Endometrium (tissue), 2 donors: ENCODE data around the gene SIGLEC11.
"Not testable (repeated sequence)": the region's sequence is repeated elsewhere in the genome, so short reads cannot be mapped to it uniquely, and the experiment has no call there.

Experiments
- FAIRE-seq: peaks from 2 replicates; lab custom pipeline; 2012; peaks lifted over from hg19 to GRCh38; lab: Jason Lieb, UNC
- donor health status: control.
- donor health status: control.

Gene SIGLEC11

DNA sequence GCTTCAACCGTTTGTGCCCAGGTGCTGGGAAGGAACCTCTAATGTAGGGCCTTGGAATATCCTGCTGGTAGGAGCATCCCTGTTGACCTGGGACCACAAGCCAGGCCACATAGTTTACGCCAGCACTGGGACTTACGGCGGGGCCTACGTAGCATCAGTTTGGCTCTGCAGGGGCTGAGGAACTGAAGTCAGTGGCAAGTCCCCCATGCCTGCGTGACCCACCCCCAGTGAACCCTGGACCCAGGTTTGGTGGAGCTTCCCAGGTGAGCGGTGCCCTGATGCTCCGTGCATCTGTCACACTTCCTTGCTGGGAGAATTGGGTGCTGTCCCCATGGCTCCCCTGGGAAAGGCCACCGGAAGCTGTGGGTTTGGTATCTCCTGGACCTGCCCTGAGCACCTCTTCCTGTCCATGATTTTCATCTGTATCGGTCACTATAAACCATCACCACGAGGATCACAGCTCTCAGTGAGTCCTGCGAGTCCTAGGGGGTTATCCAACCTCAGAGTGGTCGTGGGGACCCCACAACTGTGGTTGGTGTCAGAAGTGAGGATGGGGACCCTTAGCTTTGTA is 9.9 kb downstream of the SIGLEC11 start:
- no peak for FAIRE-seq

DNA sequence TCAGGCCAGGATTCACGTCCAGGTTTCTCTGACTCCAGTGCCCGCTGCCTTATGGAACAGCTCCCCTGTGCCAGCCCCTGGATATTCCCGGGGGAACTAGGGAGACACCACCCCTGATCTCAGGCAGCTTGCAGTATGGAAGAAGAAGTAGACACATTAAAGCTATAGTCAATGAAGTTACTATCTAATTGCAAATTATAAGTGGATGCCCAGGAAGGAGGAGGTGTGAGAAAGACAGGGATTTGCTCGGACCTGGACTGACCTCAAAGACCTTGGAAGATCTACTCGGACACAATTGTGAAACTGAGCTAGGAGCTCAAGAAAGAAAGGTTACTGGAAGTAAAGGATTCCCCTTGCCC is 10.4 kb downstream of the SIGLEC11 start:
- no peak for FAIRE-seq

DNA sequence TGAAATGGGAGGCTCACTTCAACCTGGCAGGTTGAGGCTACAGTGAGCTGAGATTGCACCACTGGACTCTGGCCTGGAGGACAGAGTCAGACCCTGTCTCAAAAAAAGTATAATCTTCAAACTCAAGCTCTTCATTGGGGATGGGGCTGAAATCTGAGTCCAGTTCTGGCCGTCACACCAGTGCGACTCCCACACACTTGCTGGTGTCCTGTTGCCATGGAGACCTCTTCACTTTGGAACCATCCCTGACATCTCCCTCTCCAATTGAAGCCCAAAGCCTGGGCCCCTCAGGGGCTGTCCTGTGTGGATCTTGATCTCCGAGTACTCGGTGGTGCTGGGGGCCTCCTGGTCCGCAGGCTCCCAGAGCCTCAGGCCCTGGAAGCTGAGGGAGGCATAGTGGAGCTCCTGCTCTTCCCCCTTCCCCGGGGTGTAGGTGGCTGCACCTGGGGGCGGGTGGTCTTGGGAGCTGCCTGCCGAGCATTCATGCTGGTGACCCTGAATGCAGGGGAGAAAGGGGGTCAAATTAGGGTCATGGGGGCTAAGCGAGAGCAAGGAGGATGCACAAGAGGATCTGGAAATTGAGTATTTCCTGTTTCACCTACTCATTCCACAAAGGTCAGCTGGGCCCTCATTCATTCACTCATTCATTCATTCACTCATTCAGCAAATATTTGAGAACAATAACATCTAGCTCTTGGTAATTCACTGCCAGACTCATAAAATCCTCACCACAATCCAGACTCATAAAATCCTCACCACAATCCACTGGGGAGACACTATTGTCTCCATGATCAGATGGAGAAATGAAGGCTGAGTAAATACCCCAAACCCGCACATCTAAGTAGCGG is 11.0 kb downstream of the SIGLEC11 start:
- FAIRE-seq, result no peak

DNA sequence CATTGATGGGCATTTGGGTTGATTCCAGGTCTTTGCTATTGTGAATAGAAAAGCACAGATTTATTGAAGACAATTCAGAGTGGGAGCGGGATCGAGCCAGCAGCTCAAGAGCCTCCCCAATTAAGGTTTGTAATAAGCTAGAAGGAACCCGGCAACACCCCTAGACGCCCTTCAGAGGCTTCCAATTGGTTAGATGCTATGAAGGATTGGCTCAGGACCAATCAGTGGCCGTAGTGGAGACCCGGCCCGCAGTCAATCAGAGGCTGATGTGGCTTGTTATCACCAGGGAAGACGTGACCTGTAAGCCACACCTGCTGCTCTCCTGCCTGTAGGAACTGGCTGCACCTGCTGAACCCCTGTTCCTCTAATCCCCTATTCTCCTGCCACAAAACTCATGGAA is 14.6 kb downstream of the SIGLEC11 start:
- FAIRE-seq, result no peak

DNA sequence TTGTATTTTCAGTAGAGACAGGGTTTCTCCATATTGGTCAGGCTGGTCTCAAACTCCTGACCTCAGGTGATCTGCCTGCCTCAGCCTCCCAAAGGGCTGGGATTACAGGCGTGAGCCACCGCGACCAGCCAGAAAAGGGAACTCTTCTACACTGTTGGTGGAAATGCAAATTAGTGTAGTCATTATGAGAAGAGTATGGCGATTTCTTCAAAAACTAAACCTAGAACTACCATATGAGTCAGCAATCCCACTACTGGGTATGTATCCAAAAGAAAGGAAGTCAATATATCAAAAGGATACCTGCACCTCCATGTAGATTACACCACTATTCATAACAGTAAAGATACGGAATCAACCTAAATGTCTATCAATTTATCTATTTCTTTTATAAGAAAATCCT is 16.4 kb downstream of the SIGLEC11 start:
- FAIRE-seq, result not testable (repeated sequence)

DNA sequence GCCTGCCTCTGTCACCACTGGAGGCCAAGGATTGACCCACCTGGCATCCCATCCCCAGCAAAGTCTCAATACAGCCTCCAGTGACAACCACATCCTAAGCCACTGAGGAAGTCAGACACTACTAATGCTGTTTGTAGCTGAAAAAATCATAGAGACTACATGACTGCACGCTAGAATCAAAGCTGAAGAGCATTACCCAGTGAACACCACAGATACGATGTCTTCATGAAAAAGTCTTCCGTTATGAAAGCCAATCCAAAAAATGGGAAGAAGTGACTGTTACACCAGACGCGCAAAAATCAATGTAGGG is 20.5 kb downstream of the SIGLEC11 start:
- no peak for FAIRE-seq

DNA sequence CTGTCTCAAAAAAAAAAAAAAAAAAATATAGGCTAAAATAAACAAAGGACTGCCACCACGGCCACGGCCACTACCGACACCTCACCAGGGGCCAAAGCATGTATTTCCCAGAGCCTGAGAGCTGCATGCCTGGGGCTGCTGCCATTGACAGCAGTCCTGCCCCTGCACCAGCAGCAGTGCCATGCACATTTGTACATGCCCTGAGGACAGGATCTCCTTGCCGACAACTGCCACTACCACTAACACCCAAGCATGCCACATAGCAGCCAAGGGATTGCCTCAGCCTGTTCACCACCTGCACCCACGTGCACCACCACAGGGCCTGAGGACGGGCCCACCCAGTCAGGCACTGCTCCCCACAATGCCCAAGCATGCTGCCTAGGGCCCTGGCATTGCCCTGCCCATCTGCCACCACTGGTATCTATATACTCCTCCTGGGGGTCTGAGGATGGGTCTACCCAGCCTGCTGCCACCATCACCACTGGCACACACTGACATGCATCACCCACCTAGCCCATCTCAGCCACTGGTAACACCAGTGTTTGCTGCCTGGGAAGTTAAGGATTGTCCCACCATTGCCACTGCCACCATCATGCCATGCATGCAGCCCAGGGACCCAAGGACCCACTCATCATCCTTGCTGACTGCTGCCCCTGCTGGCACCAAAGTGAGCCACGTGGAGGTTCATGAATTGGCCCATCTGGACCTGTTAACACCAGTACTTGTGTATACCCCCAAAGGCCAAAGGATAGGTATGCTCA is 21.1 kb downstream of the SIGLEC11 start:
- no peak for FAIRE-seq

DNA sequence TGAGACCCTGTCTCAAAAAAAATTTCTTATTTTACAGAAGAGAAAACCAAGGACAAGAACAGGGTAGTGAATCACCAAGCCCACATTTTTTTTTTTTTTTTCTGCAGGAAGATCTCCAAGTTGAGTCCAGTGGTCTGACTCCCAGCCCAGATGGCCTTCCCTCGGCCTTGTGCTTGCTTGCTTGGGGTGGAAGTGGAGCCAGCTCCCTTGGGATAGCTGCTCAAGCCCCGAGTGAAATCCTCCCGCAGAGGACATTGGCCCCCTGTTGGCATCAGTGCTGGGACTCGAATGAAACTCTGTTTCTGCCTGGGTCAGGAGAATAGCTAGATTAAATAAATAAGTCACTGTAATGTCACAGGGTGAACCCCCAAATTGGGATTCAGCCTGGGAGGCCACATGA is 22.3 kb downstream of the SIGLEC11 start:
- no peak for FAIRE-seq

DNA sequence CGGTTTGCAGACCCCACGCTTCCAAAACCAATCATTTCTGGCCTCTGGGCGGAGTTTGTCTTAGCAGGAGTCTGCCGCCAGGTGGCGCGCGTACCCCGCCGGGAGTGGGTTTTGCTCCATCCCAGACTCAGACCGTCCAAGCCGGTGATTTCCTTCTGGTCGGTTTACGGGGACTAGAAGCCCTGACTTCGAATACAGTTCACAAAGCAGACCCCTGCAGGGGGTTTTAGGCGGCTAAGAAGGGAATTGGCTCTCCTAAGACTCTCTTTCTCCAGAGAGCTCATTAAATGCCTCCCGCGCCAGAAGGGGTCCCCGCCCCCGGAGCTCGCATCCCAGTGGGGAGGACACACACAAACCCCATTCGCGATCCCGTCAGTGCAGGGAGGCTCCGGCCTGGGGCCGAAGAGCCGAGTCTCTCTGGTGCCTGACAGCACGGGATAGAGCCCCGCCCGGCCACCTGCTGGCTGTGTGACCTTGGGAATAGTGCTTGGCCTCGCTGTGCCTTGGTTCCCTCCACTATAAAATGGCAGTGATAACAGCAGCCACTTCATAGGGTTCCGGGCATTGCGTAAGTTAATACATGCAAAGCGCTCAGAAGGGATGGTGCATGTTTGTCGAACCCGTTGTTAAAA is 23.1 kb downstream of the SIGLEC11 start:
- FAIRE-seq, result no peak

DNA sequence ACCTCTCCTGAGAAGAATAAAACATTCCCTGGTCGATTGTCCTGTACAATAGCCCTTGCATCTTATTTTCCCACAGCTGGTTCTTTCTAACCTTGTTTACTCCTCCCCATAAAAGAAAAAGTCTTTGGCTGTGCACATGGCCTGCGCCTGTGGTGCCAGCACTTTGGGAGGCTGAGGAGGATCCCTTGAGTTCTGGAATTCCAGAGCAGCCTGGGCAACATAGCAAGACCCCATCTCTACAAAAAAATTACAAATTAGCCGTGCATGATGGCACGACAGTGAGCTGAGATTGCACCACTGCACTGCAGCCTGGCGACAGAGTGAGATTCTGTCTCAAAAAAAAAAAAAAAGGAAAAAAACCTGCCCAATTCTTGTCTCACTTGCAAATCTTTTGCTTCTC is 24.4 kb downstream of the SIGLEC11 start:
- no peak for FAIRE-seq

DNA sequence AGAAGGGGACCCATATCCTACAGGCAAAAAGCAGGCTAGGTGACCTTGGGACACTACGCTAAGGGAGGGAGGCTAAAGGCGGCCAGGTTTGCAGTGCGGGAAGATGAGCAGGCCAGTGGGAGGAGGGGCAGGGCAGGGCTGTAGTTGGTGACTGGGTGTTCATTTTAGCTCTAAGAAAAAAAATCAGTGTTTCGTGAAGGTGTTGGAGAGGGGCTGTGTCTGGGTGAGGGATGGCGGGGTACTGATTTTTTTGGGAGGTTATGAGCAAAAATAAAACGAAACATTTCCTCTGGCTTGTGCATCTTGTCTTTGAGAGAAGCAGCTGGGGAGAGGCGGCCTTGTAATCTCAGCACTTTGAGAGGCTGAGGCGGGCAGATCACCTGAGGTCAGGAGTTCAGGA is 27.3 kb downstream of the SIGLEC11 start:
- FAIRE-seq, result no peak

DNA sequence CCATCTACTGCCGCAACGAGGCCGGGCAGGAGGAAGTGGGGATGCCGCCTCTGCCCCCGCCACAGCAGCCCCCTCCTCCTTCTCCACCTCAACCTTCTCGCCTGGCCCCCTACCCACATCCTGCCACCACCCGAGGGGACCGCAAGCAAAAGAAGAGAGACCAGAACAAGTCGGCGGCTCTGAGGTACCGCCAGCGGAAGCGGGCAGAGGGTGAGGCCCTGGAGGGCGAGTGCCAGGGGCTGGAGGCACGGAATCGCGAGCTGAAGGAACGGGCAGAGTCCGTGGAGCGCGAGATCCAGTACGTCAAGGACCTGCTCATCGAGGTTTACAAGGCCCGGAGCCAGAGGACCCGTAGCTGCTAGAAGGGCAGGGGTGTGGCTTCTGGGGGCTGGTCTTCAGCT is 28.2 kb downstream of the SIGLEC11 start:
- FAIRE-seq, result no peak

DNA sequence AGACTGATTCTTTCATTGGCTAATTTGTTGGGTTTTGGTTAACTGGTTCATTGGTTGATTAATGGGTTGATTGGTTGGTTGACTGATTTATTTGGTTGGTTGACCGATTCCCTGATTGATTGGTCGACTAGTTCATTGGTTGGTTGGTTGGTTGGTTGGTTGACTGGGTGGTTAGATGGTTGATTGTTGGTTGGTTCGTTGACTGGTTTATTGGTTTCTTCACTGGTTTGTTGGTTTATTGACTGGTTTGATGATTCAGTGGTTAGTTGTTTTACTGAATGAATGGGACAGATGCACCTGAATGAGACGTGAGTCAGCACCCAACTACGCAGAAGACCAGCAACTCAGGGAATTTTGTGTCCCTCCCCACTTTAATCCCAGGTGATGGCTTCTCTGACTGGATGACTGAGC is 28.9 kb downstream of the SIGLEC11 start:
- no peak for FAIRE-seq

DNA sequence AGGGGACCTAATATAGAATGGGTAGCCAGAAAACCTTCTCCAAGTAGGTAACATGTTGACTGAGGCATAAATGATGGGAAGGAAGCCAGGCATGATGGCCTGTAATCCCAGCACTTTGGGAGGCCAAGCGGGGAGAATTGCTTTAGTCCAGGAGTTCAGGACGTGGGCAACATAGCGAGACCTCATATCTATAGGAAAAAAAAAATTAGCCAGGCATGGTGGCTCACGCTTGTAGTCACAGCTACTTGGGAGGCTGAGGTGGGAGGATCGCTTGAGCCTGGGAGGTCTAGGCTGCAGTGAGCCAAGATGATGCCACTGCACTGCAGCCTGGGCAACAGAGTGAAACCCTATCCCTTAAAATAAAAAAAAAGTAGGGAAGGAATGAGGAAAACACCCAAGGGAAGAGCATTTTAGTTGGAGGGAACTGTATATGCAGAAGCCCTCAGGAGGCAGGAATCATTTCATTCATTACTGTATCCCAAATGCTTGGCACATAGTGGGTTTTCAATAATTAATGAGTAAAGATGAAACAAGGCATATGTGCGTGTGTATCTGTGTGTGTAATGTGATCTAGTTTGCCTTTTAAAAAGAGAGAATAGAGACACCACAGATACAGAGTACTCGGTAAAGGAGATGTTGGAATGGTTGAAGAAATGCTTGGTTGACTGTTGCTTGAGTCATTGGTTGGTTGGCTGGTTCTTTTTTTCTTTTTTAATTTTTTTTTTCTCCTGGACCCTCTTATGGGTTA is 29.5 kb downstream of the SIGLEC11 start:
- no peak for FAIRE-seq

DNA sequence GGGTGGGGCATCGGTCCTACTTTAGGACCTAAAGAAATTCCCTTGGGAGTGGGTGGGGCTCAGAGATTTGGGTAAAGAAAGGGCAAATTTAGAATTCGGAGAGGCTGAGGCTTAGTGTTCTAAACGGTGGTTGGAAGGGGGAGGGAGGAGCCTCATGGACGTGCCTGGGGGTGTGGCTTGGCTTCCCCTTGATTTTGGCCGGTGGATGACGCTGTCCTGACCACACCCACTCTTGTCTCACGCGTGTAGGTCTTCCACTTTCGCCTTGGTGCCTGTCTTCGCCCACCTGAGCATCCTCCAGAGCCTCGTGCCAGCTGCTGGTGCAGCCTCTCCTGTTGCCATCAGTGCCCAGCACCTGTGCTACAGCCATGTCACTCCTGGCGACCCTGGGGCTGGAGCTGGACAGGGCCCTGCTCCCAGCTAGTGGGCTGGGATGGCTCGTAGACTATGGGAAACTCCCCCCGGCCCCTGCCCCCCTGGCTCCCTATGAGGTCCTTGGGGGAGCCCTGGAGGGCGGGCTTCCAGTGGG is 30.4 kb downstream of the SIGLEC11 start:
- FAIRE-seq, result no peak

DNA sequence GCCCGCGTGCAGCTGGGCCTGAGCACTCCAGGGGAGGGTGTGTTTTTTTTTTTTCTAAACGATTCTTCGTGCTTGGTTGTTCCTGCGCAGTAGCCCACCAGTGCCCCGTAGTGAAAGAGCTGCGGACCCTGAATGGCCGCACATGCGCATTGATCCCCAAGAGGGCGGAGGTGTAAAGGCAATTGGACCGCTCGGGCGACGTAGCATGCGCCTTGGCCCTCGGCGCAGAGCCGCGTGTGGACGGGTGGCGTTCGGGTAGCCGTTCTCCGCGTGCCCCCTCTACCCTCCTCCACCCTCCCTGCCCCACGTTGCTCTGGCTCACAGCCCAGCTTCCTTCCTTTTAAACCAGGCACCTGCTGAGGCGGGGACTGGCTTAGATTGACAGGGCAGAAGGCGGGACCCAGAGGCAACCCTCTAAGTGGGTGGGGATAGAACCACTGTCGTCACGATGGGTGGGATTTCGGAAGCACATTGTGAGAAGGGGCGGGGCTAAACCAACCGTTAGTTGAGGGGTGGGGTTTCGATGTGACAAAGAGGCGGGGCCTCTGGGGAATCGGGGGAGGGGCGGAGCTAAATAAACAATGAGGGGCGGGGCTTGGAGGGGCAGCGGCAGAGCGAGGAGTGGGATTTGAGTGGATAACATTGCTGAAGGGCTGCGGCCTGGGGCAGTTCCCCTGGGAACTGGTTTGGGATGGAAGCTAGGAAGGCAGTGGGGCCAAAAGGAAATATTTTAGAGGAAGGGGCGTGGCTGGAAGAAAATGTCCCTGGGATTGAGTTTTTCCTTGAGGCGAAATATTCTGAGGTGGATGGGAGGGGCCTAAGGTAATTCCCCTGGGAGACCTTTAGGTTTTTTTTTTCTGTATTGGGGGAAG is 31.1 kb downstream of the SIGLEC11 start:
- no peak for FAIRE-seq

DNA sequence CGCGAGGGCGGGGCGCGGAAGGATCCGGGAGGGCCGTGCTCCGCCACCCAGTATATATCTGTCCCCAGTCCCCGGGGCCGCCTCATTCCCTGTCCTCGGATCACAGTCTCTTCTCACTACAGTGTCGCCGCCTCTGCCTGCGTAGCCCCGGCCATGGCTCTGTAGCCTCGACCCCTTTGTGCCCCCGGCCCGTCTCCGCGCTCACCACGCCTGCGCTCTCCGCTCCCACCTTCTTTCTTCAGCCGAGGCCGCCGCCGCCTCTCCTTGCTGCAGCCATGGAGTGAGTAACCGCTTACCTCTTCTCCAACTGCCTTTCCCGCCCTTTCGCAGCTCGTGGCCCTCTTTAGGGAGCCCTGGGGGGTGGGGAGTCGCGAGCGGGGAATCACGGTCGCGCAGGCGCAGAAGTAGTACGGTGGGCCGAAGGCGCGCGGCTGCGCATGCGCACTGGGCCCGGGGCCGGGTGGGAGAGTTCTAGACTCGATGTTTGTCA is 31.8 kb downstream of the SIGLEC11 start, which contains the start of the genes ATF5 and NUP62:
Gene ATF5 (plus strand): TSS at position 85 of the 490 bp plus-strand sequence. CDS start 1,646 bp downstream, outside the sequence.
Gene NUP62 (minus strand): TSS at position 384 of the 490 bp plus-strand sequence. CDS start 19,697 bp downstream, outside the sequence.
- FAIRE-seq, result no peak

DNA sequence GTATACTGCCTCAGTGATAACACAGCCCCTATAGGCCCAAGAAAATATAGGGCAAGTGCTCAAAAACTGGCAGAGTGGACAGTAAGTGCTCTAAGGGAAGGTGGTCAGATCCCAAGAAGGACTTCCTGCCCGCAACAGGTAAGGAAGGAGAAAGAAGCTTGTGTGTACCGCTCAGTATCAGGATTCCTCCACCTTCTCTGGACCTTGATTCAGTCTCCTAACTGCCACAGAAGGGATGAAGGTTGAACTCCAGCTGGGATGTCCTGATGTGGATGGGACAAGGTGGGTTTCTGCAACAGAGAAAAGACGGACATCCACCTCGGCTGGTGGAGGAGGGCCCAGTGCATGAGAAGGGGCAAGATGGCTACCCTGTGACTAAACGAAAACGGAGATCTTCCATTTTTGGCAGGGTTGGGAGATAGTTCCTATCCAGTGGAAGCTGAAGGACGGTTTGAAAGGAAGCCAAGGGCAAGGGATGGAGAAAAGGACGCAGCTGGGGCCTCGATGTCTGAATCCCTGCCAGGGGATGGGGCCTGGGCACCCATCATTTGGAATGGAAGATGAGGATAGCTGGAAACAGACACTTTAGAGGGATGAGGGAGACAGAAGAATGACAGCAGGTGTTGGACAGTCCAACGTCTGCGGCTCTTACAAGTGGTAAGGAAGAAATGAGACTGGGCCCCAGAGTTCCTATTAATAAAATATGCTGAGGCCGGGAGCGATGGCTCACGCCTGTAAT is 33.3 kb downstream of the SIGLEC11 start:
- FAIRE-seq, result no peak

DNA sequence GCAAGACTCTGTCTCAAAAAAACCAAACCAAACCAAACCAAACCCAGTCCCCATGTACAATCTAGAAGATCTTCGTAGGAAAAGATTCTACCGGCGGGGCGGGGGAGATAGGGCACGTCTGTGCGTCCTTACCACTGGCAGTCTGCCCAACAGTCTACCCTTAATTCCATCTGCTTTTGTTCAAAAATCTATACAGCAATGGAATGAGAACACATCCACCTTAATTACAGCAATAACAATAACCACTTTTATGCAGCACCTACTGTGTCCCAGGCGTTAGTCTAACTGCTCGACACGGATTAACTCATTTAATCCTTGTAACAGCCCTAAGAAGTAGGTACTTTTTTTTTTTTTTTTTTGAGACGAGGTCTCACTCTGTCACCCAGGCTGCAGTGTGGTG is 34.5 kb downstream of the SIGLEC11 start:
- FAIRE-seq, result no peak

DNA sequence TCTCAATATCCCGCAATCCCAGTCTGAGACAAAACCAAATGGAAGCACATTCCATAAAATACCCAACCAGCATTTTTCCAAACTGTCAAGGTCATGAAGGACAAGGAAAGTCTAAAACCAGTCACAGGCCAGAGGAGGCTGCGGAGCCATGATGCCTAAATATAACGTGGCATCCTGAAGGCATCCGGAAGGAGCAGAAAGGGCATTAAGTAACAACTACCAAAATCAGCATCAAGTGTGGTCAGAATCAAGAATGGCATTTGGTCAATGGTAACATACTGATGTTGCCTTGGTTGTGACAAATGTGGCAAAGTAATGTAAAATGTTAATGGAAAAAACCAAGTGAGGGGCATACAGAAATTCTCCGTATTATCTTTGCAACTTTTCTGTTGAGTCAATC is 35.5 kb downstream of the SIGLEC11 start:
- no peak for FAIRE-seq
